Measurements from ENCODE around the gene CDH15.

The CDH15 gene

GRCh38 chr16:89141884-89142267 lies 29.7 kb upstream of the CDH15 start:
- Histone ChIP-seq H3K36me3 (ENCODE audit: control insufficient read depth, insufficient read depth, low read length) (peaks cover 25% of the 10 kb centered on the region), H3K4me3 (replicated peaks; ENCODE audit: low read depth, low read length) (no peak overlapping the region), H3K27me3 (replicated peaks; ENCODE audit: control insufficient read depth, insufficient read depth, low read length) (no peaks in the 10 kb centered on the region)
- no peak for DNase-seq (ENCODE audit: extremely low read depth, insufficient read length)
- TF ChIP-seq, protein P1, sequence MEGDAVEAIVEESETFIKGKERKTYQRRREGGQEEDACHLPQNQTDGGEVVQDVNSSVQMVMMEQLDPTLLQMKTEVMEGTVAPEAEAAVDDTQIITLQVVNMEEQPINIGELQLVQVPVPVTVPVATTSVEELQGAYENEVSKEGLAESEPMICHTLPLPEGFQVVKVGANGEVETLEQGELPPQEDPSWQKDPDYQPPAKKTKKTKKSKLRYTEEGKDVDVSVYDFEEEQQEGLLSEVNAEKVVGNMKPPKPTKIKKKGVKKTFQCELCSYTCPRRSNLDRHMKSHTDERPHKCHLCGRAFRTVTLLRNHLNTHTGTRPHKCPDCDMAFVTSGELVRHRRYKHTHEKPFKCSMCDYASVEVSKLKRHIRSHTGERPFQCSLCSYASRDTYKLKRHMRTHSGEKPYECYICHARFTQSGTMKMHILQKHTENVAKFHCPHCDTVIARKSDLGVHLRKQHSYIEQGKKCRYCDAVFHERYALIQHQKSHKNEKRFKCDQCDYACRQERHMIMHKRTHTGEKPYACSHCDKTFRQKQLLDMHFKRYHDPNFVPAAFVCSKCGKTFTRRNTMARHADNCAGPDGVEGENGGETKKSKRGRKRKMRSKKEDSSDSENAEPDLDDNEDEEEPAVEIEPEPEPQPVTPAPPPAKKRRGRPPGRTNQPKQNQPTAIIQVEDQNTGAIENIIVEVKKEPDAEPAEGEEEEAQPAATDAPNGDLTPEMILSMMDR (IDR thresholded peaks at IDR 0.05; ENCODE audit: insufficient read depth, low read length, poor library complexity, severe bottlenecking), result no peak

DNA sequence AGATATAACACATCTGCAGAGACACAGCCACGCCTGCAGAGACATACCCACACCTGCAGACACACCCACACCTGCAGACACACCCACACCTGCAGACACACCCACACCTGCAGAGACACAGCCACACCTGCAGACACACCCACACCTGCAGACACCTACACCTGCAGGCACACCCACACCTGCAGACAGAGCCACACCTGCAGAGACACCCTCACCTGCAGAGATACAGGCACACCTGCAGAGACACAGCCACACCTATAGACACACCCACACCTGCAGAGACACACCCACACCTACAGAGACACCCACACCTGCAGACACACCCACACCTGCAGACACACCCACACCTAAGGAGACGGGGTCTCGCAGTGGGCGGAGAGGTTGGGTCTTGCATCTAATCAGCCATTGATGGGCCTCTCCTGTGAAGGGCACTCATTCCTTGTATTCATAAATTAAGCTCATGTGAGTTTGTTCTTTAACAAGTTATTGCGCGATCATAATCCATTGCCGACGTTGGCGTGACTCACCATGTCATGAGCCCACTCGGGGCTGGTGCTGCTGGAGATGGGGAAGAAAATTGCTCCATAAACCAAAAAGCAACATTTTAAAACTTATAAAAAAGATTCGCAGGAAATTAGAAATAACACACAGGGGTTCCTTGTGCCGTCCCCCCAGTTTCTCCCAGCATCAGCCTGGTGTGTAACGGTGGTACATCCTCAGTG lies 28.9 kb upstream of the CDH15 start:
- Histone ChIP-seq H3K36me3 (ENCODE audit: control insufficient read depth, insufficient read depth, low read length) (peaks cover 24% of the 10 kb centered on the region), H3K27me3 (replicated peaks; ENCODE audit: control insufficient read depth, insufficient read depth, low read length) (no peaks in the 10 kb centered on the region), H3K4me3 (replicated peaks; ENCODE audit: low read depth, low read length) (no peak overlapping the region)
- TF ChIP-seq, protein P1 (IDR thresholded peaks at IDR 0.05; ENCODE audit: insufficient read depth, low read length, poor library complexity, severe bottlenecking), result no peak
- DNase-seq (ENCODE audit: extremely low read depth, insufficient read length), result no peak

DNA sequence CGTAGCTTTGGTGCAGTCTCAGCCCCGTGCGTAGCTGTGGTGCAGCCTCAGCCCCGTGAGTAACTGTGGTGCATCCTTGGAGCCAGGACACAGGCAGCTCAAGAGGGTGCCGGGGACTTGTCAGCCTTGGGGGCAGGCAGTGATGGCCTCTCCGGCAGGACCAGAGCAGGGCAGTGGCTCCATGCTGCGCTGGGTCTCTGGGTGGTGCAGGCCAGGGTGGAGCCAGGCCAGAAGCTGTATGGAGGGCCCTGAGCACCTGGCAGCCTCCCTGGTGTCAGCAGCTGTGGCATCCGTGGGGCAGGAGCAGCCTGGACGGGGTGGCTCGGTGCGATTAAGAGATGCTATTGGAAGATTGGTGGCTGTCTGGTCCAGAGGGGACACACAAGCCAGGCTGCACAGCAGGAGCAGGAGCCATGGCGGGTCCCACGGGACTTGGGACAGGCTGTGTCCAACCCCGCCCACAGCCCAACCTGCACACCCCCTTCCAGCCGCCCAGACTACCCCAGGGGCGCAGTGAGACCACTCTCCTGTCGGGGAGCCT lies 28.3 kb upstream of the CDH15 start:
- Histone ChIP-seq H3K4me3 (replicated peaks; ENCODE audit: low read depth, low read length) (no peak overlapping the region), H3K27me3 (replicated peaks; ENCODE audit: control insufficient read depth, insufficient read depth, low read length) (no peaks in the 10 kb centered on the region), H3K36me3 (ENCODE audit: control insufficient read depth, insufficient read depth, low read length) (peaks cover 25% of the 10 kb centered on the region)
- TF ChIP-seq, protein P1 (IDR thresholded peaks at IDR 0.05; ENCODE audit: insufficient read depth, low read length, poor library complexity, severe bottlenecking), result no peak
- DNase-seq (ENCODE audit: extremely low read depth, insufficient read length), result peak; percentile 12

- DNase-seq (ENCODE audit: extremely low read depth, insufficient read length), result peak; percentile 9
- Histone ChIP-seq H3K27me3 (replicated peaks; ENCODE audit: control insufficient read depth, insufficient read depth, low read length) (no peaks in the 10 kb centered on the region), H3K36me3 (ENCODE audit: control insufficient read depth, insufficient read depth, low read length) (peaks cover 30% of the 10 kb centered on the region), H3K4me3 (replicated peaks; ENCODE audit: low read depth, low read length) (no peak overlapping the region)
- TF ChIP-seq, protein P1 (IDR thresholded peaks at IDR 0.05; ENCODE audit: insufficient read depth, low read length, poor library complexity, severe bottlenecking), result no peak
Measured at GRCh38 chr16:89143911-89144675, 27.5 kb upstream of the CDH15 start.

- Histone ChIP-seq H3K36me3 (ENCODE audit: control insufficient read depth, insufficient read depth, low read length) (peaks cover 33% of the 10 kb centered on the region), H3K27me3 (replicated peaks; ENCODE audit: control insufficient read depth, insufficient read depth, low read length) (no peaks in the 10 kb centered on the region), H3K4me3 (replicated peaks; ENCODE audit: low read depth, low read length) (no peak overlapping the region)
- TF ChIP-seq, protein P1 (IDR thresholded peaks at IDR 0.05; ENCODE audit: insufficient read depth, low read length, poor library complexity, severe bottlenecking), result no peak
- no peak for DNase-seq (ENCODE audit: extremely low read depth, insufficient read length)
Measured at GRCh38 chr16:89144681-89145080, 26.9 kb upstream of the CDH15 start.
